Measurements from ENCODE around the gene OLFM1.
"Not testable (repeated sequence)": the region's sequence is repeated elsewhere in the genome, so short reads cannot be mapped to it uniquely, and the experiment has no call there.

OLFM1 gene

DNA sequence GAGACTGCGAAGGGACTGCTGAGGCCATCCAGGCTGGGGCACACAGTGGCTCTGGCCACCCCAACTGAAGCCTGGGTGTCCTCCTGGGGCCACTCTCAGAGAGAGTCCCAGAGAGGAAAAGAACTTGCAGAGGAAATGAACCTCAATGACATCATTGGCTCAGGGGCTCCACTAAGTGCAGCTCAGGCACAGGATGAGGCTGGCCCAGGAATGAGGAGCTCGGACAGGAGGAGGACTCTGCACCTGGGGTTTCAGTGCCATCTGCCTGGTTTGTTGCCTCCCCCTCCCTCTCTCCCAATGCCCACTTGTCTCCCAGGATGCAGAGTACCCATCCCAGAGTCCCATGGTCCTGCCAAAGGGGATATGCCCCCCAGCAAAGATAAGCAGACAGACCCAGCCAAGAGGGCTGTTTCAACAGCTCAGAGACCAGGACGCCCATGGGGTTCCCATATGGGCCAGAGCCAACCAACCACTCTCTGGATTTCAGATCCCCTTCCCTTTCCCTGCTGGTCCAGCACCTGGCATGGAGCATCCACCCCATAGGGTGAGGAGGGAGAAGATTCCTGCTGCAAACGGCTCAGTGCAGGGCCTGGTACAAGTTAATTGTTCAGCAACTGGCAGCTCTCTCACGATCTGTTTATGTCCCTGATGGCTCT is 26.9 kb upstream of the OLFM1 start:
- no peak for DNase-seq (ENCODE audit: low read depth in 3 of 3)

- DNase-seq (ENCODE audit: low read depth in 3 of 3), result no peak
These were observed 26.0 kb upstream of the OLFM1 start for GRCh38 chr9:135061441-135061840.

- DNase-seq (ENCODE audit: low read depth in 3 of 3), result no peak
These were observed 25.2 kb upstream of the OLFM1 start for GRCh38 chr9:135062254-135062653.

DNA sequence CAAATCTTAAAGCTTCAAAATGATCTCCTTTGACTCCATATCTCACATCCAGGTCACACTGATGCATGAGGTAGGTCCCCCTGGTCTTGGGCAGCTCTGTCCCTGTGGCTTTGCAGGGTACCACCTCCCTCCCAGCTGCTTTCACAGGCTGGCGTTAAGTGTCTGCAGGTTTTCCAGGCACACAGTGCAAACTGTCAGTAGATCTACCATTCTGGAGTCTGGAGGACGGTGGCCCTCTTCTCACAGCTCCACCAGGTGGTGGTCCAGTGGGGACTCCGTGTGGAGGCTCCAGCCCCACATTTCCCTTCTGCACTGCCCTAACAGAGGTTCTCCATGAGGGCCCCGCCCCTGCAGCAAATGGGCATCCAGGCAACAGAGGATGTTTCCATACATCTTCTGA is 24.0 kb upstream of the OLFM1 start:
- not testable (repeated sequence) for DNase-seq (ENCODE audit: low read depth in 3 of 3)

DNA sequence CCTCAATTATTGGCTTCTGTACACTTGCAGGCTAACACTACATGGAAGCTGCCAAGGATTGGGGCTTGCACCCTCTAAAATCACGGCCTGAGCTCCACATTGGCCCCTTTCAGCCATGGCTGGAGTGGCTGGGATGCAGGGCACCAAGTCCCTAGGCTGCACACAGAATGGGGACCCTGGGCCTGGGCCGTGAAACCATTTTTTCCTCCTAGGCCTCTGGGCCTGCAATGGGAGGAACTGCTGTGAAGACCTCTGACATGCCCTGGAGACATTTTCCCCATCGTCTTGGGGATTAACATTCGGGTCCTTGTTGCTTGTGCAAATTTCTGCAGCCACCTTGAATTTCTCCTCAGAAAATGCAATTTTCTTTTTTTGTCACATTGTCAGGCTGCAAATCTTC is 23.6 kb upstream of the OLFM1 start:
- not testable (repeated sequence) for DNase-seq (ENCODE audit: low read depth in 3 of 3)

GRCh38 chr9:135065151-135065550 is 22.3 kb upstream of the OLFM1 start:
- DNase-seq (ENCODE audit: low read depth in 3 of 3), result no peak

- DNase-seq (ENCODE audit: low read depth in 3 of 3), result no peak
These were observed 21.7 kb upstream of the OLFM1 start for GRCh38 chr9:135065804-135066203.

DNA sequence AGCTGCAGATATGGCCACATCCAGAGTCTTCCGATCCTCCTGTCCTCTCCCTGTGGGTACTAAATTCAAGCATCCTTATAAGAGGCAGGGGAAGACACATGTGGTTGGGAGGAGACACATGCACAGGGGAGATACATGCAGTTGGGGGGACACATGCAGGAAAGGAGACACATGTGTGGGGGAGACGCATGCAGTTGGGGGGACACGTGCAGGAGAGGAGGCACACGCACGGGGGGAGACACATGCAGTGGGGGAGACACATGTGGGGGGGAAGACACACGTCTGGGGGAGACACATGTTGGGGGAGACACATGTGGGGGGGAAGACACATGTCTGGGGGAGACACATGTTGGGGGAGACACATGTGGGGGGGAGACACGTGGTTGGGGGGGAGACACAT is 21.2 kb upstream of the OLFM1 start:
- no peak for DNase-seq (ENCODE audit: low read depth in 3 of 3)

DNA sequence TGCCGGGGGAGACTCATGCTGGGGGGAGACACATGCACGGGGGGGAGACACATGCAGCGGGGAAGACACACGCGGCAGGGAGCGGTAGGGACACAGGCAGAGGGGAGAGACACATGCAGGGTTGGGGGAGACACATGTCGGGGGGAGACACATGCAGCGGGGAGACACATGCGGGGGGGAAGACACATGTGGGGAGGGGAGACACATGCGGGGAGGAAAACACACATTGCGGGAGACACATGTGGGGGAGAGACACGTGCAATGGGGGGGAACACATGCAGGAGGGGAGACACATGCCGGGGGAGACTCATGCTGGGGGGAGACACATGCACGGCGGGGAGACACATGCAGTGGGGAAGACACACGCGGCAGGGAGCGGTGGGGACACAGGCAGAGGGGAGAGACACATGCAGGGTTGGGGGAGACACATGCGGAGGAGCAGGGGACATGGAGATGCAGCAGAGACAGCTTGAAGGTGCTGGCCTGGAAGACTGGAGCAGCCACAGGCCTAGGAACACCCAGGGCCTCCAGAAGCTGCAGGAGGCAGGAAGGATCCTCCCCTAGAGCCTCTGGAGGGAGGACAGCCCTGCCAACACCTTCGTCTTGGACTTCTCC is 20.3 kb upstream of the OLFM1 start:
- DNase-seq (ENCODE audit: low read depth in 3 of 3), result no peak

- no peak for DNase-seq (ENCODE audit: low read depth in 3 of 3)
These were observed 18.6 kb upstream of the OLFM1 start for GRCh38 chr9:135068776-135069415.

DNA sequence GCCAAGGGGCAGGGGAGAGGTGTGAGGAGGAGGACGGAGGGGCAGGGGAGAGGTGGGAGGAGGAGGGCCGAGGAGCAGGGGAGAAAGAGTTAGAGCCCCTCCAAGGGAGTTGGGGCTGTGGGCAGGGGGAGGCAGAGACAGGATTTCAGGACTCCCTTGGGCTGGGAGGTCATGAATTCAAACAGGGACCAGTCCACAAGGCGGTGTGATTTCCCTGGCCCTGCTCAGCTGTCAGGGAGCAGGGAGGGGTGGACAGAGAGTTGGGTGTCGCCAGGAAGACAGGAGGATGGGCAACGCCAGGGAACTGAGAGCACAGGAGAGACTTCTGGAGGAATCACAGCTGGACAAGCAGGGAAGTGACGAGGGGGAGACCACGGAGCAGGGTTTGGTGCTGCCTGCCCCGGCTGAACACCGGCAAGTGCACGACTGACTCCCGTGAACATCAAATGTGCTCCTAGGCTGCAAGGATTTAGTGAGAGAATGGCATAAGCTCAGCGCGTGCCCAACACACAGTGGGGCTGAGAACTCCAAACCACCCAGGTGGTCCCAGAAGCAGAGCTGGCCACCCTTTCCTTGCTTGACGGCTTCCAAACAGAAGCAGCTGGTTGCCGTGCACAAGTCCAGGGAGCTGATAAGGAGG is 17.8 kb upstream of the OLFM1 start:
- no peak for DNase-seq (ENCODE audit: low read depth in 3 of 3)

GRCh38 chr9:135070198-135070951 is 17.1 kb upstream of the OLFM1 start:
- DNase-seq (ENCODE audit: low read depth in 3 of 3), result no peak

- DNase-seq (ENCODE audit: low read depth in 3 of 3), result no peak
These were observed 16.3 kb upstream of the OLFM1 start for GRCh38 chr9:135070964-135071735.

- DNase-seq (ENCODE audit: low read depth in 3 of 3), result no peak
These were observed 14.3 kb upstream of the OLFM1 start for GRCh38 chr9:135073081-135073740.

DNA sequence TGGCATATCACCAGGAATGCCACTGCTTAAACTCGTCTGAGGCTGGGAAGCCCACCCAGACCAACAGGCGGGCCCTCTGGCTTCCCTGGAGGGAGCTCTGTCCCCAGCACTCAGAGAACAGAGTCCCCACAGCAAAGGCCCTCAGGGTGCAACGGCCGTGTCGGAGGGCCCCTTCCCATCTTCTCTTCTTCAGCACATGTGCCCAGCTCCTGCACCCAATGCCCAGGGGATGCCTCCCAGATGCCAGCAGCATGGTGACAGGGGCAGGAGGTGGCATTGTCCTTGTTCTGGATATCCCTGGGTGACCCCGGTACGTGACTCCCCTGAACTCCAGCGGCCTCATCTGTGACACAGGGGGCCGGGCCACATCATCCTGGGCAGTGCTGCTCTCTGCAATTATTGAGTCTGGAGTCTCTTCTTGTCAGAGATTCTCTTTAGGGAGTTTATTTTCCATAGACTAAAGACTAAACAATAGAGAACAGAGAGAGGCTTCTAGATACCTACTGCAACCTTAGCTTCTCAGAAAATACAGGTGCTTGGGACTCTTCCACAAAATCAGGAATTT is 13.6 kb upstream of the OLFM1 start:
- DNase-seq (ENCODE audit: low read depth in 3 of 3), result no peak

GRCh38 chr9:135074354-135075233 is 12.9 kb upstream of the OLFM1 start:
- no peak for DNase-seq (ENCODE audit: low read depth in 3 of 3)

DNA sequence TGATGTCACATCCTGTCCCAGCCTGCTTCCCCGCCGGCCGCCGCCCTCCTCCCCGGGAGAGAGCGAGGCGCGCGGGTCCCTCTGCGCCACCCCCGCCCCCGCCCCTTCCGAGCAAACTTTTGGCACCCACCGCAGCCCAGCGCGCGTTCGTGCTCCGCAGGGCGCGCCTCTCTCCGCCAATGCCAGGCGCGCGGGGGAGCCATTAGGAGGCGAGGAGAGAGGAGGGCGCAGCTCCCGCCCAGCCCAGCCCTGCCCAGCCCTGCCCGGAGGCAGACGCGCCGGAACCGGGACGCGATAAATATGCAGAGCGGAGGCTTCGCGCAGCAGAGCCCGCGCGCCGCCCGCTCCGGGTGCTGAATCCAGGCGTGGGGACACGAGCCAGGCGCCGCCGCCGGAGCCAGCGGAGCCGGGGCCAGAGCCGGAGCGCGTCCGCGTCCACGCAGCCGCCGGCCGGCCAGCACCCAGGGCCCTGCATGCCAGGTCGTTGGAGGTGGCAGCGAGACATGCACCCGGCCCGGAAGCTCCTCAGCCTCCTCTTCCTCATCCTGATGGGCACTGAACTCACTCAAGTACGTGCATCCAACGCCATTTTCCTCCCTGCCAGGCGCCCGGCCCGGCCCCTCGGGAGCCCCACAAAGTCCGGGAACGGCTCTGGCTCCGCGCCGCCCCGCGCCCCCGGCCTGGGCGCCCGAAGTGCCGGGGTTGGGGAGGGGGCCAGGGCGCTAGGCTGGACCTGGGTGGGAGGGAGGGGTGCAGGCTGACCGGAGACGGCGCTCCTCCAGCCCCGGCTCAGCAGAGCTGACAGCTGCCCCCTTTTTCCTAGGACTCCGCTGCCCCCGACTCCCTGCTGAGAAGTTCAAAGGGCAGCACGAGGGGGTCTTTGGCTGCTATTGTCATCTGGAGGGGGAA is 12.0 kb upstream of the OLFM1 start:
- DNase-seq (ENCODE audit: low read depth in 3 of 3), result no peak

- no peak for DNase-seq (ENCODE audit: low read depth in 3 of 3)
These were observed 11.2 kb upstream of the OLFM1 start for GRCh38 chr9:135076143-135076875.

Data from stimulated activated CD4-positive, alpha-beta T cell treated with anti-CD3 and anti-CD28 coated beads, TNF-alpha, amount 100 ng/mL, for 24 hours (primary cell).